ENCODE data around the gene SLC46A2.

The SLC46A2 gene

GRCh38 chr9:112858625-112859147 lies 32.0 kb downstream of the SLC46A2 start:
- DNase-seq (ENCODE audit: low read depth, low spot score) = no peak

GRCh38 chr9:112858005-112858404 lies 32.7 kb downstream of the SLC46A2 start:
- DNase-seq (ENCODE audit: low read depth, low spot score) = no peak

DNA sequence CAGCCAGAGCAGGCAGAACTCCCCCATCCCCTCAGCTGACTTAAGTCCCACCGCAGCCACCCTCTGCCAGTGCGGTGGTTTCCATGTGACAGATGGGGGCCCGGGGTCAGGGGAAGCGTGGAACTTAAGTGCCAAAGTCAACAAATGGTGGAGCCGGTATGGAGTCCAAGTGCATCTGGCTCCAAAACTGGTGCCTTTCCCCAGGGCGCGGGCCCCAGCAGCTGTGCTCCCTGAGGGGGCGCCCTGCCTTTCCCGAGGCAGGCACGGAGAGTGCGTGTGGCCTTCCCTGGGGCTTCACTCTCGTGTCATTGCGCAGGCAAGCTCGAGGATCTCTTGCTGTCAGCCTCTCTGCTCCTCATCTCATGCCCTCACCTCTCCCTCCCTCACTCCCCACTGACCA lies 33.8 kb downstream of the SLC46A2 start:
- DNase-seq (ENCODE audit: low read depth, low spot score) = no peak

GRCh38 chr9:112856200-112856599 lies 34.5 kb downstream of the SLC46A2 start:
- DNase-seq (ENCODE audit: low read depth, low spot score) = no peak

GRCh38 chr9:112854657-112855056 lies 36.0 kb downstream of the SLC46A2 start:
- DNase-seq (ENCODE audit: low read depth, low spot score) = no peak

GRCh38 chr9:112853882-112854585 lies 36.6 kb downstream of the SLC46A2 start:
- no peak for DNase-seq (ENCODE audit: low read depth, low spot score)

DNA sequence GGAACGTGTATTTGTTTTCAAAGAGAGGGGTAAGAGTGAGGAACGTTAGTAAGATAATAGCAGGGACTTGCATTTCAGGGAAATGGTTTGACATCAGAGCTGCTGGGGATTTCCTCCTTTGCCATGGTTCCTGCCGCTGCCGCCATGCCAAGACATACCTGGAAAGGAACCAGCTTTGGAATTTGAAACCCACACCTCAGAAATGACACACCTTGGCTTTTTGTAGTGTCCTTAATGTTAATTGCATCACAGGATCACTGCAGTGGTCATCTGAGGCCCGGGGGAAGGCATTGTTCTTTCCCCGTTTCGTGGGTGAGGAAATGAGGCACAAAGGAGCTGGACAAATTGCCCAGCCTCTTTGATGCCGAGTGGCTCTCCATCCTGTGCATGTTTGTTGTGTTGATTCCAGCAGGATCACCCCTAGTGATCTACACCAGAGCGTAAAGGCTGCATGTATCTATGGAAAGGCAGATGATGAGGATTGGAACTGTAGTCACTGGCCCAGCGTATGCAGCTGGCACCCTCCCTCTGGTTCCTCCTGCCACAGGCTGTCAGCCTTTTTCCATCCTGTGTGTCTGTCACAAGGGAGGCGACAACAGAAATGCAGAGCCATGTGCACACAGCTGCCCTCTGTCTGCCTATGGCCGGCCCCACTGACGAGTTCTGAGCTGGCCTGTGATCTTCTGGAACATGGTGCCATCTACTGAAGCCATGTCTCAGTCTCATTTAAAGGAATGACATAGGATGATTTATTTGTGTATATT lies 37.8 kb downstream of the SLC46A2 start:
- DNase-seq (ENCODE audit: low read depth, low spot score) = no peak

DNA sequence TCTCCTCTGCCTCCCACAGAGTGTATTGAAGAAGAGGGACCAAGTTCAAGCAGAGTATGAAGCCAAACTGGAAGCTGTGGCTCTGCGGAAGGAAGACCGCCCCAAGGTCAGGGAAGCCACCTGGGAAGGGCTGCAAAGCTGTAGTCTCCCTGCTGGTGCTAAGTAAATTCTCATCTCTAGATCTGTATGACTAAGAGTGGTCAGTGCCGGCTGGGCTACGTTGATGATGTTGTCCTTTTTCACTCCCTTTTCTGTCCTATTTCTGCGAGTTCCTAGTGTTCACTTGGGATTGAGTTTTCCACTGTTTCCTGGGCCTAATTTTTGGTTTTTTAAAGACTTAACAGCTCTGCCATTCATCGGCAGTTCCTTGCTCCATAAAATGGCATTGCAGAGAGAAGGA lies 39.8 kb downstream of the SLC46A2 start:
- DNase-seq (ENCODE audit: low read depth, low spot score) = no peak

GRCh38 chr9:112849363-112849922 lies 41.2 kb downstream of the SLC46A2 start:
- DNase-seq (ENCODE audit: low read depth, low spot score) = no peak

- no peak for DNase-seq (ENCODE audit: low read depth, low spot score)
Measured at GRCh38 chr9:112848316-112849151, 42.1 kb downstream of the SLC46A2 start.

DNA sequence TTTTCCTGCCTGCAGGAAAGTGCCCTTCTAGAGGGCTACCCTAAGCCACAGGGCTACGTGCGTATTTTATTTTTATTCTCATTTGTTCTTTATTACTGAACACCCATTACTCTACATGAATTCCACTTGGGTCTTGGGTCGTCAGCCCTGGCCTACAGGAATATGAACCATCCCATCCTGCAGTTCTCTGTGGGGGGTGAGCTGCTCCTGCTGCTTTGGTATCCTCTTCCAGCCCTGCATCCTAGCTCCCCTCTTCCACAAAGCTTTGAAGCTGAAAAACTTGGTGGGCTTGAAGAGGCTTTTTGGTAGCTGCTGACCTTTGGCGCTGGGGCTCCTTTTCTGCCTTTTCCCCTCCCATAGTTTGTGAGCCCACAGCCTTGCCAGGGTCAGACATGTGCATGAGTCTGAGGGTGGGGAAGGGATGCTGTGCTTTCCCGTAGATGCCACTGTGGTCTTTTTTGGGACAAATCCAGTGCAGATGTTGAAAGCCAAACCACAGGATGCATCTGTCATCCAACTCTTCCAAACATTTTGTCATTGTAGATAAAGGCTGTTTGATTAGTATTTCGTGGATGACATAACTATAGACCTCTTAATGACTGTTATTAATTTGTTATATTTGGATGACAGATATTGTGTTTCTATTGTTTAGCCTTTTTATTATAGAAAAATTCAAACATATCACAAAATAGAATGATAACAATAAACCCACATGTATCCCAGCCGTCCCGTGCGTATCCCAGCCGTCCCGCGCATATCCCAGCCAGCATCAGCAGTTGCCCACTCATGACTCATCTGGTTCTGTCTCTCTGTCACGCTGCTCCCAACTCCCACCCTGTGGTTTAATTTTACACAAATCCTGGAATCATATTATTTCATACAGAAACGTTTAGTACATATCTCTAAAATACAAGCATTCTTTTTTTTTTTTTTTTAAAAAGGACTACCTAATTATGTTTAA lies 43.9 kb downstream of the SLC46A2 start:
- no peak for DNase-seq (ENCODE audit: low read depth, low spot score)

DNA sequence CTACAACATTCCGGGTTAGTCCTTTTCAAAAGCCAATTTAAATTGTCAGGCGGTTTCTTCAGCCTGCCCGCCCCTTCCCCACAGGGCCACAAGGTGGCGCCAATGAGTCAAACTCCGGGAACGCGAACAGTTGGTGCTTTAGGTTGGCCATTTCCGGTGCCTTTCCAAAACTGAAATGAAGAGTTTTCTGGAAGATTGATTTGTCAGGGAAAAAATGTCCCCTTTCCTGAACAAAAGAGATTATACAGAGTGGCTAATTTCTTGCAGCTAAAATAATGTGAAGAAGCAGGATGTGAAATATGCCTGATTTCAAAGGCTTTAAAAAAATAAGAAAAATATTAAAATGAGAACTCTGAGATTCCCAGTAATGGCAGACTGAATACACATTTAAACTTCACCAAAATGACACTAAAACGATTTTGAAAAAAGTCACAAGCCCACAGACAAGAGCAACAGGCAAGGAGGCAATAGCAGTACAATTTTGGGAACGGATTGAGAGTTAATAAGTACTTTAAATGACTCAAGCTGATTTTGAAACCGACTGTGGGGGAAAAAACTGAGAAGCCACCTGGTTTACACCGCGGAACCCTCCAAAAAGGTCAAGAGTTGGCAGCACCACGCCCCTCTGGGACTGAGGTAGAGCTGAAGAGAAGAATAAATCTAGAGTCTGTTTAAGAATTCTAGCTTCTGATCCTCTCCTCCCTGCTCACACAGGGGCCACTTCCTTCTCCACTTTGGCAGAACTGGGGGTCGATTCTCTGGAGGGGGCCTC lies 45.7 kb downstream of the SLC46A2 start:
- DNase-seq (ENCODE audit: low read depth, low spot score) = peak; percentile 39

- DNase-seq (ENCODE audit: low read depth, low spot score) = no peak
Measured at GRCh38 chr9:112842555-112842954, 48.1 kb downstream of the SLC46A2 start.

- DNase-seq (ENCODE audit: low read depth, low spot score) = no peak
Measured at GRCh38 chr9:112841261-112841660, 49.4 kb downstream of the SLC46A2 start.

- no peak for DNase-seq (ENCODE audit: low read depth, low spot score)
Measured at GRCh38 chr9:112839331-112839730, 51.3 kb downstream of the SLC46A2 start.

DNA sequence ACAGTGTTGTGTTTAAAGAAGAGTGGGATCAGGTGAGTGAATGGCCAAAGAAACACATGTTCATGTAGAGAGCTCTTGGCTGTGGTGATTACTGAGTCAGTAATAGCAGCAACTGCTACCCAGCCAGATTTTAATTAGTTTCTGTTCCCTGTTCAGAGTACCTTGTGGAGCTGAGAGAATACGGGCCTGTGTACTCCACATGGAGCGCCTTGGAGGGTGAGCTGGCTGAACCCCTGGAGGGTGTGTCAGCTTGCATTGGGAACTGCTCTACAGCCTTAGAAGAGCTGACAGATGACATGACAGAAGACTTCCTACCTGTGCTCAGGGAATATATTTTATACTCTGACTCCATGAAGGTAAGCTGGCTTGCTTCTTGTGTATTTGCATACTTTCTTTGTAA lies 52.3 kb downstream of the SLC46A2 start:
- DNase-seq (ENCODE audit: low read depth, low spot score) = no peak

DNA sequence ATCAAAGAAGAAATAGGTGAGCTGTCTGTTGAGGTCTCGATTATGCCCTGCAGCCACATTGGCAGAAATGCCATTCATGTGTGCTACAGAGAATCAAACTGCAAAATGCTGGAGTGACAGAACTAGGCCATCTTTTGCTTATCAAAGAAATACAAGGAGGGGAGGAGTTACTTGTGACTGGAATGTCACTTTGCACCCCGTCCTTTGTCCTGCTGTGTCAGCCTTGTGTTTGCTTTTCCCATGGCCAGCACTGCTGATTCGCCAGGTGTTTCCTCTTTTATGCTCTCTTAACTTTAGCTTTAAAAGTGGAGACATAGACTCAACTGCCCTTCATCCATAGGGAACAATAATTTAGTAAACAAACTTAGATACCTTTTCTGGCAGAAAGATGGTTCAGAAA lies 54.3 kb downstream of the SLC46A2 start:
- DNase-seq (ENCODE audit: low read depth, low spot score) = no peak

- DNase-seq (ENCODE audit: low read depth, low spot score) = no peak
Measured at GRCh38 chr9:112833081-112833480, 57.6 kb downstream of the SLC46A2 start.

- DNase-seq (ENCODE audit: low read depth, low spot score) = no peak
Measured at GRCh38 chr9:112831969-112832368, 58.7 kb downstream of the SLC46A2 start.
